Amygdala (tissue), 56 donors: ENCODE data around the gene PDLIM1.
"Not testable (repeated sequence)": the region's sequence is repeated elsewhere in the genome, so short reads cannot be mapped to it uniquely, and the experiment has no call there.

Experiments used
- DNase-seq, 56 donors: peaks; one replicate each; lab custom pipeline; 2025; lab: John Stamatoyannopoulos, UW

PDLIM1 gene

DNA sequence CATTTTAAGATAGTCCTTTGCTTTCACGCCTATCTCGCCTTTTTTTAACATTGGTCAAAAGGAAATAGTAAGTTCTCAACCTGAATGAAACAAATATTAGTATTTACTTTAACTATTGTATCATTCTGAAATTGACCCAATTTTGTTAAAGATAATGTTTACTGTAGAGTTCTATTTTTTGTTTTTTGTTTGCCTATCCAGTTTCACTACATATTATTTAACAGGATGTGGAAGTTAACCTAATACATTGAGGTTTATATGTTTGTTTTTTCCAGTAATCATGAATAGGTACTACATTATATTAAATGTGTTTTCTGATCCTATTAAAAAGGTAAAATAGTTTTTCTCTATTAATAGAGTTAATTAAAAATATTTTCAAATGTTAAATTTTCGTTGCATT is 70.3 kb downstream of the PDLIM1 start:
- no peak for DNase-seq

- DNase-seq: no peak
These were observed 73.3 kb downstream of the PDLIM1 start for GRCh38 chr10:95217476-95217875.

GRCh38 chr10:95214793-95215192 is 76.0 kb downstream of the PDLIM1 start:
- DNase-seq: no peak

DNA sequence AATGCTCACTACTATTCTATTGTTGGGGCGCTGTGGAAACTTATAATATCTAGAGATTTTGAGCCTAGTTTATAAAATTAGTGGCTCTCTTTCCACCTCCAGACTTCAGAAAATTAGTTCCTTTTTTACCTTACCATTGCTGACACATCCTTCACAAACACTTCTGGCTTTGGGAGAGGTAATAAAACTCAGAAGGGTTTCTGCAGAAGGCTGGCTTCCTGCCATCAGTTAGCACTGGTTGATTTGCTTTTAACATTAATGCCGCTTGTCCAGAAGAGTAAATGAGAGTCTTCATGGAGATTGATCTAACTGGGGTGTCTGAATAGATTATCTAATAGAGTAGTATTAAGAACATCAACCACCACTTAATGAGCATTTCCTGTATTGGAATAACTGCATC is 76.4 kb downstream of the PDLIM1 start:
- no peak for DNase-seq

DNA sequence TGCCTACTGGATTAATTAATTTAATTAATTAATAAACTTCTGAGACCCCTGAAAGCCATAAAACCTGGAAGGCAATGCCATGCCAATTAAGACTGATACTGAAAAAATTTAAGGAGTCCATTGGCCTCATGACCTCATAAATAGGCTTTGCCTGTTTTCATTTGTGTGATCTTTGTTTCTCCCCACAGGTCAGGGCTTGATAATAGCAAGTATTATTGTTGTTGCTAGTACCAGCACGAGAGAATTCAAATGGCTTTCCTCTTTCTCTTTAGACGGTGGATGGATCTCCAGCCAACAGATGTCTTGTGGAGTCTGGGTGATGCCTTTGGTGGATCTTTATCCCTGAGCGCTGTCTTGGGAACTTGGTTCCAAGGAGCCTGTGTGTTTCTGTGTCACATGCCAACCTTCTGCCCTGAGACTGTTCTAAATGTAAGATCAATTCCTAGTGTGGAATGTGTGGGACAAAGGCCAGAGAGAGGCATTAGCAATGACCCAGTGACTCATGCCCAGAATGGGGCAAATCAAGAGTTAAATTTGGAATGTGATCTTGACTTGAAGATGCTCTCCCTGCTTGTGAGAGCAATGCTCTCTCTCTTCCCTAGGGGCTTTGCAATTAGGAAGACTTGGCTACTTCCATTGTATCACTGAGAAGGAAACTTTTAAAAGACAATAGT is 79.1 kb downstream of the PDLIM1 start:
- DNase-seq: no peak

- DNase-seq: no peak
These were observed 81.2 kb downstream of the PDLIM1 start for GRCh38 chr10:95209509-95210127.

GRCh38 chr10:95208702-95209391 is 82.0 kb downstream of the PDLIM1 start:
- no peak for DNase-seq

- DNase-seq: not testable (repeated sequence)
These were observed 87.9 kb downstream of the PDLIM1 start for GRCh38 chr10:95202865-95203264.

- DNase-seq: no peak
These were observed 89.1 kb downstream of the PDLIM1 start for GRCh38 chr10:95201736-95202135.

DNA sequence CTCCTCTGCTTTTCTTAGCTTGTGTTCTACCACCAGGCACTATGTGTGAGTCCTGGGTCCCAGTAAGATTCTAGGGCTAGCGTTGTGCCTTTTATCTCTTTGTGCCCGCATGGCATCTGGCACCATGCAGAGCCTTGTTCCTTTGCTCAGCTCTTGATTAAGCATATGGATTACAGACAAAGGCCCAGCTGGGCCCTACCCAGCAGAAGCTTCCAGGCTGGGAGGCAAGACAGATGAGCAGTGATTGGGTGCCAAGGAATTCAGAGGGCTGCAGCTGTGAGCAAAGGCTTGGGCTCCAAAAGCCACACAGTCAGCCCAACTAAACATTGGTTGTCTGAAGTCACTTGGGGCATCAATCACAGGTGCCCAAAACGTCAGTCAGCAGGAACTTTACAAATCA is 94.8 kb downstream of the PDLIM1 start:
- DNase-seq: peak in 39 of 56 donors; percentile 2 to 69 (median 18)

- no peak for DNase-seq
These were observed 96.9 kb downstream of the PDLIM1 start, which contains the start of gene ACSM6 for GRCh38 chr10:95193944-95194343. Gene ACSM6 (plus strand): TSS chr10:95194238. CDS start chr10:95194486, 248 bp downstream.

DNA sequence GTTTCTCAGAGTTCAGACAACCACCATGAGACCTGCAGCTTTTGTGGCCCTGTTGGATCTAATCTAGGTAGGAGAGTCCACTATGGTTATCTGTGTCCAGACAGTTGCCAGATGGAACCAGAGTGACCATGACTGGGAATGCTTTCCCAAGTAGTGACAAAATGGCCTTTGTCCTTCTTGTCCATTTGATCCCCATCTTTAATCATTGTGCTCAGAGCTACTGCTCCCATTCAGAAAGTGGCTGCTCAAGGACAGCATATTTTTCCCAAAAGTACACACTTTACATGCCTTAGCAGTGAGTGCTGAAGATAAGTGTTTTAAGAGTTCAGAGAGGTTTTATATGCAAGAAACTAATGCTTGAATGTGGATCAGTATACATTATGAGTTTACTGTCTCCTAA is 102.2 kb downstream of the PDLIM1 start:
- no peak for DNase-seq

- DNase-seq: no peak
These were observed 103.2 kb downstream of the PDLIM1 start for GRCh38 chr10:95187617-95188016.
